Esophagus squamous epithelium (tissue), 4 donors: ENCODE data around the gene EGFLAM.

Experiments
- POLR2A ChIP-seq, 4 donors: fragments of 450-650 bp; IDR thresholded peaks; one replicate each; pipeline ENCODE4 v1.6.1; 2017; ENCODE audit warnings: antibody characterized with exemption in 4 of 4, mild to moderate bottlenecking in 4 of 4, moderate library complexity in 3 of 4
- TF ChIP-seq, protein P1 (sequence below), 6 experiments: fragments of 450-650 bp in 4 of 6; fragments of 200-600 bp in 2 of 6; sonication (generic) in 2 of 6; IDR thresholded peaks; one replicate each; pipeline ENCODE4 v1.5.1; 2016 to 2019; ENCODE audit warnings: antibody characterized with exemption in 6 of 6, mild to moderate bottlenecking in 4 of 6, moderate library complexity in 4 of 6

DNA sequence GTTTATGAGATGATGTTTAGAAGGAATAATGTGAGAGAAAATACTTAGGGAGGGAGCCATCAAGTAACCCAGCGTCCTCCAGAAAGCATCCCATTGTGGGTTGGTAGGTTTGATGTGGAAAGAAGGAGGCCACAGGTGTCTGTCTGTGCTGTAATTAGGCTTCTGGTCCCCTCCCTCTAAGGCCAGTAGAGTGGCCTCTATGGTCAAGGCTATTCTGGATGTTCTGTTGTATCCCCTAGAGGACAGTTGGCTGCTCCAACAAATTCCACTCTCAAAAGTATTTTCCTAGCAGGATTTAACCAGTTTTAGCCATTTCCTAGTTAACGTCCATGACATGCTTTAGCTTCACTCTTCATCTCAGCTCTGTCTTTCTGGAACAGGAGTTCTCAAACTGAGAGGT, 106.5 kb downstream of the EGFLAM start:
- TF ChIP-seq, protein P1, sequence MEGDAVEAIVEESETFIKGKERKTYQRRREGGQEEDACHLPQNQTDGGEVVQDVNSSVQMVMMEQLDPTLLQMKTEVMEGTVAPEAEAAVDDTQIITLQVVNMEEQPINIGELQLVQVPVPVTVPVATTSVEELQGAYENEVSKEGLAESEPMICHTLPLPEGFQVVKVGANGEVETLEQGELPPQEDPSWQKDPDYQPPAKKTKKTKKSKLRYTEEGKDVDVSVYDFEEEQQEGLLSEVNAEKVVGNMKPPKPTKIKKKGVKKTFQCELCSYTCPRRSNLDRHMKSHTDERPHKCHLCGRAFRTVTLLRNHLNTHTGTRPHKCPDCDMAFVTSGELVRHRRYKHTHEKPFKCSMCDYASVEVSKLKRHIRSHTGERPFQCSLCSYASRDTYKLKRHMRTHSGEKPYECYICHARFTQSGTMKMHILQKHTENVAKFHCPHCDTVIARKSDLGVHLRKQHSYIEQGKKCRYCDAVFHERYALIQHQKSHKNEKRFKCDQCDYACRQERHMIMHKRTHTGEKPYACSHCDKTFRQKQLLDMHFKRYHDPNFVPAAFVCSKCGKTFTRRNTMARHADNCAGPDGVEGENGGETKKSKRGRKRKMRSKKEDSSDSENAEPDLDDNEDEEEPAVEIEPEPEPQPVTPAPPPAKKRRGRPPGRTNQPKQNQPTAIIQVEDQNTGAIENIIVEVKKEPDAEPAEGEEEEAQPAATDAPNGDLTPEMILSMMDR (IDR thresholded peaks at IDR 0.05): no peak
- TF ChIP-seq POLR2A (IDR thresholded peaks at IDR 0.05): no peak
